Measurements from ENCODE around the gene ADAP2. TPM values are rescaled to one million over a fixed set of nuclear protein-coding genes. Genes with fewer than 3 reads are reported as not detected.

ADAP2 gene
- total and polyA plus RNA-seq, 2 experiments from 2014 or later, result 0.94 TPM

DNA sequence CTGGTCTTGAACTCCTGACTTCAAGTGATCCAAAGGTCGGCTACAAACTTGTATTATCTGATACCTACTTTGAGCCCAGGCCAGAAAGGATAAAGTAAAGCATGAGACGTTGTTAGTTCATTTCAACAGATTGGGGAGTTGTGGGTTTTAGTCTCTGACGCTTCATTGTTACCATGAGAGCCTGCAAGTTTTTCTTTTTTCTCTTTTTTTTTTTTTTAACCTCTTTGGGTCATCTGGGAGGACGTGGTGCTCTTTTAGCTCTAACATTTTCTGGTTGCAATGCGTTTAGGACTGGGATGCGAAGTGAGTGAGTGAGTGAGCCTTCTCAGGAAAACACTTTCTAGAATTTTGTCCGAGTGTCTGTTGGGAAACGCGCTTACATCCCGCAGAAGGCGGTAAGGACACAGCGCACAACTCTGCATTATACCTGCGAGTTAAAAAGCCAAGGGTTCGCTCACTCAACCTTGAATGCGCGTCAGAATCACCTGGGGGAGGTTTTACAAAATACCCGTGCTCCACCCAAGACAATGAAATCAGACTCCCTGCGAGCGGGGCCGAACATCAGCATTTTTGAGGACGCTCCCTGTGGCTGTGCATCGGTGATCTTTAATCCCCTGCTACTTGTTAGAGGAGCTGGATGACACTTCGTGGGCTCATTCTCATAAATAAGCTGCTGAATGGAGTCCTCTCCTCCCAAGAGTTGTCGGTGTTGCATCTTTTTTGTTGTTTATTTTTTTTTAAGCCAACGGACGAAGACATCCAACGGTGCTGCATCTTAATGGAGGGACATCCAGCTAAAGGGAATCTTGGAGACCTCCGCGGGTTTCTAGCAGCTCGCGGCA lies 48.5 kb downstream of the ADAP2 start:
- Histone ChIP-seq H3K27ac (ENCODE audit: low read depth) (peak overlapping the region; percentile 84), H3K9me2 (ENCODE audit: insufficient read depth) (peaks cover 7% of the 10 kb centered on the region; the same call in 1 of the 2 replicates), H3K4me2 (peak overlapping the region; percentile 80), H3K79me2 (replicated peaks; ENCODE audit: insufficient read depth) (peaks cover 14% of the 10 kb centered on the region), H2AFZ (peak overlapping the region; percentile 90), H3F3A (replicated peaks; ENCODE audit: low read depth) (peaks cover 12% of the 10 kb centered on the region; the same call in 1 of the 2 replicates), H3K36me3 (ENCODE audit: insufficient read depth) (0 out of 2 replicates have a peak, but pooled peaks cover 4% of the 10 kb centered on the region), H3K4me1 (ENCODE audit: insufficient read depth) (peaks cover 3% of the 10 kb centered on the region; the same call in 1 of the 2 replicates), H3K27me3 (ENCODE audit: insufficient read depth) (no peaks in the 10 kb centered on the region), H3K4me3 (peak overlapping the region; percentile 60), H4K20me1 (replicated peaks; ENCODE audit: insufficient read depth) (peaks cover 4% of the 10 kb centered on the region; the same call in 1 of the 2 replicates)
- ATAC-seq (peak; percentile 17), DNase-seq (ENCODE audit: low spot score) (peak; percentile 64)
- peaks cover 15% of the 10 kb centered on the region for H3K9me3 Mint-ChIP-seq
- H3K27ac Mint-ChIP-seq, result peak overlapping the region; percentile 92
- H3K4me3 Mint-ChIP-seq, result peak overlapping the region; percentile 87
- H3K36me3 Mint-ChIP-seq (ENCODE audit: low read depth), result peaks cover 23% of the 10 kb centered on the region
- peaks cover 7% of the 10 kb centered on the region; the same call in 2 of the 3 replicates for H3K4me1 Mint-ChIP-seq
- TF ChIP-seq ZNF331 (CRISPR knock-in tag; IDR thresholded peaks at IDR 0.05; ENCODE audit: low read depth) (no peak; the same call in 1 of the 2 replicates), JUNB (IDR thresholded peaks at IDR 0.05; ENCODE audit: unreplicated experiment) (no peak), POLR2AphosphoS5 (IDR thresholded peaks at IDR 0.05; ENCODE audit: low read depth) (no peak), CREB1 (CRISPR knock-in tag; IDR thresholded peaks at IDR 0.05; ENCODE audit: low read depth) (no peak), ZNF114 (CRISPR knock-in tag; IDR thresholded peaks at IDR 0.05) (no peak), EZH2 (IDR thresholded peaks at IDR 0.05; ENCODE audit: low read depth, unreplicated experiment) (no peak), REST (IDR thresholded peaks at IDR 0.05; ENCODE audit: unreplicated experiment) (no peak)
- TF ChIP-seq, protein P1, sequence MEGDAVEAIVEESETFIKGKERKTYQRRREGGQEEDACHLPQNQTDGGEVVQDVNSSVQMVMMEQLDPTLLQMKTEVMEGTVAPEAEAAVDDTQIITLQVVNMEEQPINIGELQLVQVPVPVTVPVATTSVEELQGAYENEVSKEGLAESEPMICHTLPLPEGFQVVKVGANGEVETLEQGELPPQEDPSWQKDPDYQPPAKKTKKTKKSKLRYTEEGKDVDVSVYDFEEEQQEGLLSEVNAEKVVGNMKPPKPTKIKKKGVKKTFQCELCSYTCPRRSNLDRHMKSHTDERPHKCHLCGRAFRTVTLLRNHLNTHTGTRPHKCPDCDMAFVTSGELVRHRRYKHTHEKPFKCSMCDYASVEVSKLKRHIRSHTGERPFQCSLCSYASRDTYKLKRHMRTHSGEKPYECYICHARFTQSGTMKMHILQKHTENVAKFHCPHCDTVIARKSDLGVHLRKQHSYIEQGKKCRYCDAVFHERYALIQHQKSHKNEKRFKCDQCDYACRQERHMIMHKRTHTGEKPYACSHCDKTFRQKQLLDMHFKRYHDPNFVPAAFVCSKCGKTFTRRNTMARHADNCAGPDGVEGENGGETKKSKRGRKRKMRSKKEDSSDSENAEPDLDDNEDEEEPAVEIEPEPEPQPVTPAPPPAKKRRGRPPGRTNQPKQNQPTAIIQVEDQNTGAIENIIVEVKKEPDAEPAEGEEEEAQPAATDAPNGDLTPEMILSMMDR (conservative IDR thresholded peaks at IDR 0.05; ENCODE audit: low read depth in 2 of 2), result no peak
- peaks cover 8% of the 10 kb centered on the region for H3K27me3 Mint-ChIP-seq (ENCODE audit: insufficient read depth, low read depth, poor library complexity)

All from GM23338 (cell line).